WTC11 (cell line): ENCODE measurements around the gene FAM53B. TPM values are rescaled to one million over a fixed set of nuclear protein-coding genes. Genes with fewer than 3 reads are reported as not detected.

Source experiments
- ATAC-seq: fragments of 200-7000 bp; cut with Tn5 transposase; 2 replicates; pipeline ENCODE4 v1.10.0; 2021; ENCODE audit warnings: mild to moderate bottlenecking, moderate library complexity
- CTCF ChIA-PET: fragments of 300-600 bp; sonication (Branson Sonifier 250); formaldehyde crosslinking; loops from one replicate; lab custom pipeline; 2021; ENCODE audit warnings: antibody characterized with exemption; lab: Charles Lee
- POLR2A ChIA-PET: fragments of 350-600 bp; sonication (Branson Sonifier 250); formaldehyde crosslinking; loops from one replicate; lab custom pipeline; 2021; ENCODE audit warnings: antibody characterized with exemption; lab: Charles Lee
- DNase-seq: peaks from one replicate; pipeline ENCODE4 v3.0.0; 2021; ENCODE audit warnings: low spot score
- H3K27ac Mint-ChIP-seq: 2 replicates; pipeline ENCODE4 v1.8.0; 2021; ENCODE audit warnings: mixed read lengths
- H3K27me3 Mint-ChIP-seq: 2 replicates; pipeline ENCODE4 v1.8.0; 2021; ENCODE audit warnings: low read depth, mild to moderate bottlenecking, moderate library complexity, mixed read lengths
- H3K36me3 Mint-ChIP-seq: 2 replicates; pipeline ENCODE4 v1.8.0; 2021; ENCODE audit warnings: mixed read lengths
- H3K4me1 Mint-ChIP-seq: 2 replicates; pipeline ENCODE4 v1.8.0; 2022; ENCODE audit warnings: mixed read lengths
- H3K4me3 Mint-ChIP-seq: 2 replicates; pipeline ENCODE4 v1.8.0; 2021; ENCODE audit warnings: mild to moderate bottlenecking, moderate library complexity, mixed read lengths
- H3K9me3 Mint-ChIP-seq: 2 replicates; pipeline ENCODE4 v1.8.0; 2021; ENCODE audit warnings: mixed read lengths
- ARID4B ChIP-seq: sonication (generic); formaldehyde crosslinking; IDR thresholded peaks from 2 replicates; pipeline ENCODE4 v1.8.0; 2023; ENCODE audit warnings: missing genetic modification reagents, mild to moderate bottlenecking, borderline replicate concordance
- CREM ChIP-seq: sonication (generic); formaldehyde crosslinking; IDR thresholded peaks from 2 replicates; pipeline ENCODE4 v1.8.1; 2022; ENCODE audit warnings: mild to moderate bottlenecking, missing genetic modification reagents, moderate library complexity
- CTCF ChIP-seq: fragments of 200-600 bp; IDR thresholded peaks from 2 replicates; pipeline ENCODE4 v1.8.0; 2022; ENCODE audit warnings: antibody characterized with exemption
- EMX1 ChIP-seq: fragments of 250-450 bp; sonication (Bioruptor Pico); IDR thresholded peaks from 2 replicates; pipeline ENCODE4 v1.8.0; 2021; ENCODE audit warnings: mild to moderate bottlenecking
- FOXJ3 ChIP-seq: sonication (generic); formaldehyde crosslinking; IDR thresholded peaks from 2 replicates; pipeline ENCODE4 v1.9.0; 2021; ENCODE audit warnings: missing genetic modification reagents, mild to moderate bottlenecking, borderline replicate concordance
- KAT7 ChIP-seq: sonication (generic); formaldehyde crosslinking; IDR thresholded peaks from 2 replicates; pipeline ENCODE4 v1.8.1; 2023; ENCODE audit warnings: missing genetic modification reagents, mild to moderate bottlenecking, borderline replicate concordance
- MAX ChIP-seq: sonication (generic); formaldehyde crosslinking; IDR thresholded peaks from 2 replicates; pipeline ENCODE4 v1.8.0; 2022; ENCODE audit warnings: mild to moderate bottlenecking, missing genetic modification reagents
- NFE2L1 ChIP-seq: sonication (generic); formaldehyde crosslinking; IDR thresholded peaks from 2 replicates; pipeline ENCODE4 v1.8.1; 2023; ENCODE audit warnings: missing genetic modification reagents
- NR3C1 ChIP-seq: sonication (generic); formaldehyde crosslinking; conservative IDR thresholded peaks from 2 replicates; pipeline ENCODE4 v1.8.1; 2023; ENCODE audit warnings: low read depth, mild to moderate bottlenecking, missing genetic modification reagents
- SMAD3 ChIP-seq: sonication (generic); formaldehyde crosslinking; IDR thresholded peaks from 2 replicates; pipeline ENCODE4 v1.8.0; 2022; ENCODE audit warnings: missing genetic modification reagents, mild to moderate bottlenecking, borderline replicate concordance
- SOX15 ChIP-seq: fragments of 250-450 bp; sonication (Bioruptor Pico); IDR thresholded peaks from 2 replicates; pipeline ENCODE4 v1.9.0; 2021; ENCODE audit warnings: mild to moderate bottlenecking
- TP53 ChIP-seq: sonication (generic); formaldehyde crosslinking; IDR thresholded peaks from 2 replicates; pipeline ENCODE4 v1.8.1; 2023; ENCODE audit warnings: mild to moderate bottlenecking, missing genetic modification reagents
- USF1 ChIP-seq: sonication (generic); formaldehyde crosslinking; IDR thresholded peaks from 2 replicates; pipeline ENCODE4 v1.8.0; 2022; ENCODE audit warnings: mild to moderate bottlenecking, missing genetic modification reagents
- USF2 ChIP-seq: sonication (generic); formaldehyde crosslinking; IDR thresholded peaks from 2 replicates; pipeline ENCODE4 v1.8.1; 2023; ENCODE audit warnings: mild to moderate bottlenecking, missing genetic modification reagents, moderate library complexity
- ZMAT4 ChIP-seq: fragments of 250-450 bp; sonication (Bioruptor Pico); IDR thresholded peaks from 2 replicates; pipeline ENCODE4 v1.9.0; 2021; ENCODE audit warnings: mild to moderate bottlenecking
- ZNF138 ChIP-seq: sonication (generic); formaldehyde crosslinking; conservative IDR thresholded peaks from 2 replicates; pipeline ENCODE4 v1.8.1; 2022; ENCODE audit warnings: mild to moderate bottlenecking, moderate library complexity, missing genetic modification reagents
- ZNF317 ChIP-seq: sonication (generic); formaldehyde crosslinking; IDR thresholded peaks from 2 replicates; pipeline ENCODE4 v1.8.1; 2023; ENCODE audit warnings: low read depth, mild to moderate bottlenecking, moderate library complexity, missing genetic modification reagents, borderline replicate concordance
- ZNF416 ChIP-seq: fragments of 250-450 bp; sonication (Bioruptor Pico); IDR thresholded peaks from 2 replicates; pipeline ENCODE4 v1.9.0; 2021; ENCODE audit warnings: mild to moderate bottlenecking, inconsistent platforms
- ZNF532 ChIP-seq: fragments of 250-450 bp; sonication (Bioruptor Pico); IDR thresholded peaks from 2 replicates; pipeline ENCODE4 v1.9.0; 2021; ENCODE audit warnings: mild to moderate bottlenecking, borderline replicate concordance
- total RNA-seq: library from RNA; stranded (reverse); gene quantifications from 3 replicates; pipeline ENCODE4 v1.2.3, GENCODE V29; 2021

FAM53B gene
- total RNA-seq, 1 experiment from 2014 or later = 21.3 TPM

GRCh38 chr10:124593431-124593985, 150.7 kb downstream of the FAM53B start (continued):
- TF ChIP-seq ARID4B (CRISPR knock-in tag) (no peak), MAX (CRISPR knock-in tag) (no peak)

- ChIA-PET POLR2A (interaction anchor here (0.6 kb wide), 1 partner anchor 507 kb away, joined by 3 read pairs; no protein-coding TSS in a partner anchor), CTCF (interaction anchor here (0.5 kb wide), 1 partner anchor 315 kb away, joined by 3 read pairs; no protein-coding TSS in a partner anchor)
- no peak for DNase-seq
- H3K4me3 Mint-ChIP-seq = no peak overlapping the region
- no peaks in the 10 kb centered on the region for H3K4me1 Mint-ChIP-seq
- H3K9me3 Mint-ChIP-seq = peaks cover 9% of the 10 kb centered on the region
- ATAC-seq = no peak
- no peaks in the 10 kb centered on the region; the same call in 1 of the 2 replicates for H3K27me3 Mint-ChIP-seq
- no peaks in the 10 kb centered on the region for H3K36me3 Mint-ChIP-seq
- no peak overlapping the region for H3K27ac Mint-ChIP-seq
- no peak for TF ChIP-seq NR3C1 (CRISPR knock-in tag)
- no peak for TF ChIP-seq SMAD3
- no peak for TF ChIP-seq EMX1 (CRISPR knock-in tag)
- TF ChIP-seq USF1 (CRISPR knock-in tag) = no peak
- no peak for TF ChIP-seq KAT7 (CRISPR knock-in tag)
- TF ChIP-seq CTCF = no peak
- TF ChIP-seq MAX (CRISPR knock-in tag) = no peak
- no peak for TF ChIP-seq USF2 (CRISPR knock-in tag)
- TF ChIP-seq CREM (CRISPR knock-in tag) = no peak
- no peak for TF ChIP-seq ZNF532 (CRISPR knock-in tag)
- no peak for TF ChIP-seq SOX15
- no peak for TF ChIP-seq ZNF317 (CRISPR knock-in tag)
- TF ChIP-seq NFE2L1 = no peak
- no peak for TF ChIP-seq TP53 (CRISPR knock-in tag)
- no peak for TF ChIP-seq ZNF138 (CRISPR knock-in tag)
- no peak for TF ChIP-seq FOXJ3 (CRISPR knock-in tag)
- TF ChIP-seq ZMAT4 = no peak
- TF ChIP-seq ZNF416 (CRISPR knock-in tag) = no peak
Measured at GRCh38 chr10:124592736-124593430, 151.3 kb downstream of the FAM53B start.
